Stimulated activated CD4-positive, alpha-beta T cell treated with anti-CD3 and anti-CD28 coated beads, Interleukin-2, amount 100 ng/mL, for 24 hours (primary cell): ENCODE measurements around the gene ZSWIM2.
"Not testable (repeated sequence)": the region's sequence is repeated elsewhere in the genome, so short reads cannot be mapped to it uniquely, and the experiment has no call there.

Source experiments
- DNase-seq, 2 donors: peaks; one replicate each; pipeline ENCODE4 v3.0.0-alpha.2; 2020

The ZSWIM2 gene

DNA sequence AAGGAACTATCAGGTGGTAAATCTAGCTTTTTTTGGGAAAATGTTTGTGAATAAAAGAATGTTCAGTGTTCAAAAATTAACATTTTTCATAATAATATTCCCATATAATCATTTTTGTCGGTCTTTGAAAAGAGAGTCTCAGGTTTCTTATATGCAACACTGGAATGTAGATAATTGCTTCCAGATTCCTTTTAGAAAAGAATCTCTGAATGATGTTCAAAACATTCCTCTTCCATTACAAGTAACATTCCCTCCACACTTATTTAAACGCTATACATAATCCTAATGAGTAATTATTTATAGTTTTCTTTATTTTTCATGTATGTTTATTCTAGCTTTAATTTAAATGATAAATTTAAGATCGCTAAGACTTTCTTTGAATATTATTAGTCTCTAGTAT lies 7.0 kb downstream of the ZSWIM2 start:
- no peak for DNase-seq

DNA sequence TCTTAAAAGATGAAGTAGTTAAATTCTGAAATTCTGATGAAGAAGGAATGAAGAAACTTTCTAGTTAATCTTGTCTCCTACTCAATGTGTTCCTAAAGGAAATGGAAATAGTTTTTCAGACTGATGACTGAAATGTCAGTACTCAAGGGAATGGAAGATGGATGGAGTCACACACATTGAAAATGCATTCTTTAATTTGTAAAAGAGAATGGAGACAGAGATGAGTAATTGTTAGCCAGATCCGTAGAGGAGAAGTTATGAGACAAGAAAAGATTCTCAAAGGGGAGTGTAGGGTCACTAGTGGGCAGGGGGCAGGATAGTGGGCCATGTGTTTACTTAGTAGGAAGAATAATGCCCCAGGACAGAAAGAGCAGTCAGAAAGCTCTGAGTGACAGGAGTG lies 13.3 kb downstream of the ZSWIM2 start:
- DNase-seq: no peak

DNA sequence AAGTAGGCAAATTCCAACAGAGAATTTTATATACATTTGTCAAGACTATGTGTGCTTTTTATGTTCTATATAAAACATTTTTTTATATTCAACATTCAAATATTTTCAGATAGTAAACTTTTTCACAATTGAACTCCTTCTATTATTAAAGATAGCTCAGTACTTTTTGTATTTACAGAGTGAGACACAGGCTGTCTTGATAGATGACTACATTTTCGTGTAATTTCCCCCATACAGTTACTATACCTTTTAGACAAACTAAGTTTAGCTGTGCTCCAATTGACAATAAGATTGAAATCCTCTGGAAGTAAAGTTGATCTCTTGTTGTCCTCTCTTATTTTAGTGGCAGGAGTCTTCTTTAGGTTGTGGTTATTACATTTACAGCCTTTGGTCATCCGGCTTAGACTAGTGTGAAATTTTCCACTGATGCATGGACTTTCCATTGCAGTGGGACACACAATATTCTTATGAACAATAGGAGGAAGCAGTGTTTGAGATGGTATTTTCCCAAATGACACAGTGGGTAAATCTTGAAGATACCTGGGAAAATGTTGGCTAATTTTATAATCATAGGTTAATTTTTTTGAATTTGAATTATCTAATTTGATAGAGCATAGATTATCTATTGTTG lies 21.0 kb downstream of the ZSWIM2 start:
- no peak for DNase-seq

DNA sequence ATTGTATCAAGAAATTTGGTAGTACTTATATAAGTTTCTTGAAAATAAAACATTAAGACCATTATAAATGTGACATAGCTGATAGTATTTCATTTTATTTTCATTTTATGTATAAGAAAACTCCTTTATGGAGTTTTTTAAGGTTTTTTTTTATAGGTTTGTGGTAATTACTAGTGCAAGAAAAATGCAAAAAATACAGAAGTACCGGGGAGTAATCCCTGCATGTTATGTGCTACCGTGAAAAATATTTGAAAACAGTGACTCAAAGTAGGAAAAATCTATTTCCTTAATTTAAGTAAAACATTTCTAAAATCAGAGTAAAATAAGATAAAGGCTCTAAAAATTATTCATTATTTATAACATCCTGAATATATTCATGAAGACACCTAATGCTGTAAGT lies 21.6 kb downstream of the ZSWIM2 start:
- no peak for DNase-seq

DNA sequence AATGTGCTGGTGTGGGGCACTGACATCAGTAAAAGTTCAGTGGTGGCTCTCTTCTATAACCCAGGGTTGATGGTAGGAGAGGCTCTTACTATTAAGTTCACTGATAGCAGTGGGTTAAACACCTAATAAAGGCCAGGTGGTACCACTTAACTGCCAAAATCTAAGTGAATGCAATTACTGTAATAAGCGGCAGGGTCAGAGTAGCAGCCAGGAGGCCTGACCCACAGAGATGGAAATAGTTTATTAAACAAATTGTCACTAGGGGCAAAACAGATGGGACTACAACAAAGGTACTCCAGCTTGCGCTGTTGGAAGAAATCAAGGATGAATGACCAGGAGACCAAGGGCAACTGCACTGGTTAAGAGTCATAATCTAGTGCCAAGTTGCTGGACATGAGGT lies 26.6 kb downstream of the ZSWIM2 start:
- DNase-seq: no peak

DNA sequence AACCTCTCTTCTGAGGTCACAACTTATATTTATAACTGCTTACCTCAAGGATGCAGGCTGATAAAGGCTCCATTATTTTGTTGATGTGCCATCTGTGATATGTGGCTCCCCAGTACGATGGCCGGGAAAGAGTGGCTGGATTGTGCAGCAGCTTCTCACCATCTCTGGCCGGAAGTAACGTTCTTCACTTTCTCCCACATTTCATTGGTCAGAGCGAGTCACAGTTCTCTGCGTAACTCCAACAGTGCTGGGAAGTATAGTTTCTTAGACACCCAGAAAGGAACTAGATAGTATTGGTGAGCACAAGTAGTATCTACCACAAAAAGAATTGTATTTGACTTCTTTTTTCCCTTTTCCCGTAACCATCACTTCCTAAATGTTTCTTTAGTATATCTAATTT lies 28.7 kb downstream of the ZSWIM2 start:
- no peak for DNase-seq

DNA sequence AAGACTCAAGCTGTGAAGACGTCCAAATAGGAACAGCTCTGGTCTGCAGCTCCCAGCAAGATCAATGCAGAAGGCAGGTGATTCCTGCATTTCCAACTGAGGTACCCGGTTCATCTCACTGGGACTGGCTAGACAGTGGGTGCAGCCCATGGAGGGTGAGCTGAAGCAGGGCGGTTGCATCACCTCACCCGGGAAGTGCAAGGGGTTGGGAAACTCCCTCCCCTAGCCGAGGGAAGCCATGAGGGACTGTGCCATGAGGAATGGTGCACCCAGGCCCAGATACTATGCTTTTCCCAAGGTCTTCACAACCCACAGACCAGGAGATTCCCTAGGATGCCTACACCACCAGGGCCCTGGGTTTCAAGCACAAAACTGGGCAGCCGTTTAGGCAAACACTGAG lies 37.2 kb downstream of the ZSWIM2 start:
- not testable (repeated sequence) for DNase-seq

DNA sequence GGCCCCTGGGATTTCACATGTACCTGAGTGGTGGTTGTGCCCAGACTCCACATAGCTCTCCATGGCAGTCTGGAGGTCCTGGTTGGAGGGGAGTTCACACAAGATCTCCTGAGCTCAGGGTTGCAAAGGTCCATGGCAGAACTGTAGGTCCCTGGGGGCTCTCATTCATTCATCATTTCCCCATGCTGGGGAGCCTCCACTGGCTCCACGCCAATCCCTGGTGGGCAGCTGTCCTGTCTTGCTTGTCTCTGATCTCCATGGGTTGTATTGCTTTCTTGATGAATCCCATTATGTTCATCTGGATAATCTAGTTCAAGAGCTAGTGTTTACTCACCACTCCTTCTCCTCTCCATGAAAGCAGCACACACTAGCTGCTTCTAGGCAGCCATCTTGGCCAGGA lies 42.4 kb downstream of the ZSWIM2 start:
- DNase-seq: no peak

DNA sequence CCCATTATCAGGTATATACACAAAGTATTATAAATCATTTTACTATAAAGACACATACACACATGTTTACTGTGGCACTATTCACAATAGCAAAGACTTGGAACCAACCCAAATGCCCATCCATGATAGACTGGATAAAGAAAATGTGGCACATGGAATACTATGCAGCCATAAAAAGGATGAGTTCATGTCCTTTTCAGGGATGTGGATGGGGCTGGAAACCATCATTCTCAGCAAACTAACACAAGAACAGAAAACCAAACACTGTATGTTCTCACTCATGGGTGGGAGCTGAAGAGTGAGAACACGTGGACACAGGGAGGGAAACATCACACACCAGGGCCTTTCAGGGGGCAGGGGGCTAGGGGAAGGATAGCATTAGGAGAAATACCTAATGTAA lies 50.4 kb downstream of the ZSWIM2 start:
- not testable (repeated sequence) for DNase-seq

DNA sequence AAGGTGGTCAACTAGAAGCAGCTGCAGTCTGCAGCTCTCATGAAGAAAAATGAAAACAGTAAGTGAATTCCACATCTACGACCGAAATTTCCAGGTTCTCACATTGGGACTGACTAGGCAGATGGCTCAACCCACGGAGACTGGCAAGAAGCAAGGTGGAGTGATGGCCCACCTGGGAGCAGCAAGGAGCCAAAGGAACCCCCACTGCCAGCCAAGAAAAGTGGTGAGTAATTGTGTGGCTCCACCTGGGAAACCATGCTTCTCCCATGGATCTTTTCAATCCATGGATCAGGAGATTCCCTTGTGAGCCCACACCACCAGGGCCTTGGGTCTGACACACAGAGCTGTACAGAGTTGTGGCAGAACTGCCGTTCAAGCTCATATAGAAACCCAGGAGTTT lies 64.0 kb downstream of the ZSWIM2 start:
- DNase-seq: no peak

DNA sequence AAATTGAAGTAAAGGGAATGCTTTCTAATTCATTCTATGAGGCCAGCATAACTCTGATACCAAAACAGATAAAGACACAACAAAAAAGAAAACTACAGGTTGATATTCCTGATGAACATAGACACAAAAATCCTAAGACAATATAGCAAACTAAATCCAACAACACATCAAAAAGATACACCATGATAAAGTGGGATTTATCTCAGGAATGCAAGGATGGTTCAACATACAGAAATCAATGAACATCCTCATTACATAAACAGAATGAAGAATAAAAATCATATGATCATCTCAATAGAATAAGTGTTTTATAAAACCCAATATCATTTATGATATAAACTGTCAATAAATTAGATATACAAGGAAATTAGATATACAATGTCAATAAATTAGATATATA lies 65.7 kb downstream of the ZSWIM2 start:
- no peak for DNase-seq

DNA sequence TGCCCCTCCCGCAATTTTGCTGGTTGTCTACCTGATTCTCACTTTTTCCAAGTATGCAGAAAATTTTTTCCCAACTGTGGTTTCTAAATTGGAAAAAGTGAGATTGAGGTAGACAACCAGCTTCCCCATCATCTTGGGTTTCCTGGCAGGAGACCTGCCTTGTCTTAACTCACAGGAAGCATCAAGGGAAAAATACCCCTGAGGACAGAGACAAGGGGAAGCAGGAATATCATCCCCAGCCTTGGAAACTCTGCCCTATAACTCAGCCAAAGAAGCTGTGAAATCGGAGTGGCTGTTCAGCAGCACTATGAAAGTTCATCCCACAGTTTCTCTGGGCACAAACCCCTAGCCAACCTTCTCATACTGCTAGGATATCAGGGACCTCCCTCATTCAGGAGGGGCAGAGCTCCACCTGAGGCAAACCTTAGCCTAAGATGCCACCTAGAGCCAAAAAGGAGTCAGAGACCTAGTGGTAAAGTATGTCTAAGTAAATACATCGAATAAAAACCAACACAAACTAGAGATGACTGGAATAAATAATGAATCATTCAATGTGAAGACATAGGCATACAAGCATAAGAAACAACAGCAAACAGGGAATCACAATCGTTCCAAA lies 68.2 kb downstream of the ZSWIM2 start:
- no peak for DNase-seq
